Measurements from ENCODE around the gene SUSD3. TPM values are rescaled to one million over a fixed set of nuclear protein-coding genes. Genes with fewer than 3 reads are reported as not detected.
A peak's percentile ranks its signal among the peaks of the same experiment; 100 is the strongest.

SUSD3 gene
- total and polyA plus RNA-seq, 10 of the 15 experiments (the other 5 are each of a cell fraction or from before 2014, with no cell fraction given) = 2.5 to 92.0 (median 31.1) TPM

GRCh38 chr9:93094658-93095204, 36.2 kb downstream of the SUSD3 start:
- BruUV-seq (replicated peaks) = TSS peak; percentile 99
- no peaks in the 10 kb centered on the region for H3K36me3 ChIP-seq (ENCODE audit: control insufficient read depth in 2 of 2, insufficient read depth in 2 of 2, low read length in 1 of 2)
- in situ Hi-C loops (cut with MboI) = no loop called here
- no peak for DNase-seq (ENCODE audit: low read depth, low spot score)
- peak overlapping the region; percentile 95 for H3K4me2 ChIP-seq (ENCODE audit: control insufficient read depth, insufficient read depth)
- CTCF ChIA-PET = interaction anchor here (0.8 to 5.3 kb wide), 4 partner anchors 13 to 378 kb away, joined by 3 to 44 read pairs (median 6); partner anchors contain the start of gene NINJ1
- H3K79me2 ChIP-seq (ENCODE audit: control insufficient read depth, insufficient read depth, low read length) = peaks cover 20% of the 10 kb centered on the region
- H2AFZ ChIP-seq (ENCODE audit: control insufficient read depth, low read depth, low read length) = peak overlapping the region; percentile 41
- H3K27me3 ChIP-seq (replicated peaks in 1 of 2; ENCODE audit: control insufficient read depth in 2 of 2, insufficient read depth in 2 of 2, low read length in 1 of 2) = no peaks in the 10 kb centered on the region
- no peaks in the 10 kb centered on the region for H4K20me1 ChIP-seq (ENCODE audit: control insufficient read depth, insufficient read depth)
- SMC1A ChIA-PET (ENCODE audit: uncharacterized antibody, unreplicated experiment) = interaction anchor here (0.7 to 1.6 kb wide), 8 partner anchors 10 to 140 kb away, joined by 3 to 11 read pairs (median 6); no protein-coding TSS in a partner anchor
- intact Hi-C loops (cut with micrococcal nuclease; ENCODE audit: unreplicated experiment) = loop anchor here (1.0 to 5.0 kb wide), 3 partner anchors 30 to 358 kb away; partner anchors contain the start of genes FAM120A and FAM120AOS
- peaks cover 9% of the 10 kb centered on the region for H3K9me3 ChIP-seq (replicated peaks; ENCODE audit: control insufficient read depth, insufficient read depth, low read length)
- POLR2A ChIA-PET = interaction anchor here (0.6 to 2.9 kb wide), 8 partner anchors 13 to 130 kb away, joined by 3 to 36 read pairs (median 6); partner anchors contain the start of gene NINJ1
- ATAC-seq = peak; percentile 42
- H3K4me1 ChIP-seq (ENCODE audit: control insufficient read depth, insufficient read depth, low read length) = peaks cover 61% of the 10 kb centered on the region
- RAD21 ChIA-PET (ENCODE audit: unreplicated experiment) = interaction anchor here (0.9 to 5.4 kb wide), 6 partner anchors 13 to 92 kb away, joined by 4 to 23 read pairs (median 10); partner anchors contain the start of gene NINJ1
- FAIRE-seq = no peak
- WGBS (ENCODE audit: insufficient coverage, insufficient replicate concordance, low lambda C conversion rate, missing lambda C conversion rate) = 7% methylated on average over 10 of the region's 11 CpGs
- peak overlapping the region; percentile 97 for H3K9ac ChIP-seq (ENCODE audit: control insufficient read depth, insufficient read depth, low read length)
- peak overlapping the region; percentile 99 for H3K27ac ChIP-seq (ENCODE audit: control insufficient read depth, insufficient read depth)
- peak overlapping the region; percentile 54 for H3K4me3 ChIP-seq
- TF ChIP-seq USF2 (IDR thresholded peaks at IDR 0.05; ENCODE audit: borderline replicate concordance, low read depth, low read length) (no peak; the same call in 1 of the 2 replicates), ZSCAN29 (IDR thresholded peaks at IDR 0.05) (no peak), BRCA1 (IDR thresholded peaks at IDR 0.05; ENCODE audit: low read depth, low read length) (no peak), SMAD5 (IDR thresholded peaks at IDR 0.05; ENCODE audit: low read depth) (no peak), TARDBP (IDR thresholded peaks at IDR 0.05; ENCODE audit: borderline replicate concordance) (no peak), BHLHE40 (IDR thresholded peaks at IDR 0.05; ENCODE audit: borderline replicate concordance in 1 of 2, low read depth in 2 of 2, low read length in 1 of 2) (peak; percentile 45 to 54; a peak in 3 of 4 replicates), HDGF (IDR thresholded peaks at IDR 0.05) (0 out of 2 replicates have a peak, but pooled peaks have one; percentile 71), ZZZ3 (IDR thresholded peaks at IDR 0.05; ENCODE audit: control insufficient read depth, insufficient read length, low read depth) (no peak), TCF7 (IDR thresholded peaks at IDR 0.05; ENCODE audit: borderline replicate concordance) (no peak), ELK1 (IDR thresholded peaks at IDR 0.05; ENCODE audit: low read depth, low read length) (no peak), NRF1 (conservative IDR thresholded peaks at IDR 0.05; ENCODE audit: low read depth, low read length) (no peak), KLF5 (IDR thresholded peaks at IDR 0.05; ENCODE audit: partially characterized antibody) (no peak), PAX5 (IDR thresholded peaks at IDR 0.05; ENCODE audit: borderline replicate concordance, low read depth, low read length) (peak; percentile 65; the same call in 1 of the 2 replicates), POLR2AphosphoS2 (IDR thresholded peaks at IDR 0.05; ENCODE audit: low read depth, low read length) (peak; percentile 53; the same call in 1 of the 2 replicates), HDAC6 (IDR thresholded peaks at IDR 0.05; ENCODE audit: unreplicated experiment) (no peak), POLR2A (IDR thresholded peaks at IDR 0.05; ENCODE audit: low read depth, low read length) (0 out of 2 replicates have a peak, but pooled peaks have one; percentile 38), HDAC2 (IDR thresholded peaks at IDR 0.05) (no peak), HCFC1 (IDR thresholded peaks at IDR 0.05; ENCODE audit: low read length) (no peak), SMC3 (IDR thresholded peaks at IDR 0.05; ENCODE audit: borderline replicate concordance, low read length) (no peak), BACH1 (IDR thresholded peaks at IDR 0.05; ENCODE audit: borderline replicate concordance) (no peak), CEBPZ (IDR thresholded peaks at IDR 0.05; ENCODE audit: low read depth, low read length) (no peak)
